K562 (cell line): ENCODE results near the gene METAP1D. TPM values are rescaled to one million over a fixed set of nuclear protein-coding genes. Genes with fewer than 3 reads are reported as not detected.

ENCODE experiments used
- BACH1 ChIP-seq: fragments of 200-800 bp; sonication (Bioruptor generic); IDR thresholded peaks from 2 replicates; pipeline ENCODE4 v1.6.1; 2016; ENCODE audit warnings: missing genetic modification characterization, missing compliant biosample characterization
- CREB1 ChIP-seq, 2 experiments: sonication (generic) in 1 of 2; formaldehyde crosslinking in 1 of 2; IDR thresholded peaks; 2 replicates each; pipeline versions ENCODE4 v1.6.1 to v1.8.0; 2012 to 2022; ENCODE audit warnings: inconsistent platforms in 1 of 2, mild to moderate bottlenecking in 1 of 2, missing genetic modification reagents in 1 of 2, moderate library complexity in 1 of 2
- SMARCC2 ChIP-seq: fragments of 450-650 bp; IDR thresholded peaks from 2 replicates; pipeline ENCODE4 v1.6.1; 2017; ENCODE audit warnings: antibody characterized with exemption, moderate library complexity, mild to moderate bottlenecking, low read depth
- polyA plus RNA-seq, 8 experiments: library from polyadenylated mRNA; depleted of rRNA in 4 of 8; stranded (reverse) in 5 of 8; unstranded in 3 of 8; fragments of >200 nt; fragmentation: Nextera tagmentation in 2 of 8; fragmentation: Illumina TruSeq in 1 of 8; extraction: Ambion mirVana in 2 of 8; extraction: Trizol in 1 of 8; gene quantifications; 2 replicates each; pipeline versions ENCODE4 v1.2.1 to v1.2.3, GENCODE V29; 2011 to 2014; ENCODE audit warnings: inconsistent platforms in 1 of 8, missing spikeins in 1 of 8
- total RNA-seq, 7 experiments: library from RNA; depleted of rRNA in 6 of 7; stranded (reverse); fragments of >200 nt in 6 of 7; fragmentation: Illumina TruSeq in 2 of 7; extraction: Trizol in 2 of 7; gene quantifications; 2 replicates each; pipeline versions ENCODE4 v1.2.1 to v1.2.3, GENCODE V29; 2011 to 2021; ENCODE audit warnings: low replicate concordance in 1 of 7
- TF ChIP-seq, protein P1 (sequence below): fragments of 250-450 bp; sonication (Bioruptor Pico); IDR thresholded peaks from 2 replicates; pipeline ENCODE4 v1.4.0; 2020; ENCODE audit warnings: mild to moderate bottlenecking, moderate library complexity

Gene METAP1D
- total and polyA plus RNA-seq, 9 of the 15 experiments (the other 6 are each of a cell fraction or from before 2014, with no cell fraction given), result 8.0 to 23.4 (median 15.7) TPM

GRCh38 chr2:172102391-172103359 lies 102.9 kb downstream of the METAP1D start, which contains the start of gene DLX2 (continued):
- TF ChIP-seq, protein P1, sequence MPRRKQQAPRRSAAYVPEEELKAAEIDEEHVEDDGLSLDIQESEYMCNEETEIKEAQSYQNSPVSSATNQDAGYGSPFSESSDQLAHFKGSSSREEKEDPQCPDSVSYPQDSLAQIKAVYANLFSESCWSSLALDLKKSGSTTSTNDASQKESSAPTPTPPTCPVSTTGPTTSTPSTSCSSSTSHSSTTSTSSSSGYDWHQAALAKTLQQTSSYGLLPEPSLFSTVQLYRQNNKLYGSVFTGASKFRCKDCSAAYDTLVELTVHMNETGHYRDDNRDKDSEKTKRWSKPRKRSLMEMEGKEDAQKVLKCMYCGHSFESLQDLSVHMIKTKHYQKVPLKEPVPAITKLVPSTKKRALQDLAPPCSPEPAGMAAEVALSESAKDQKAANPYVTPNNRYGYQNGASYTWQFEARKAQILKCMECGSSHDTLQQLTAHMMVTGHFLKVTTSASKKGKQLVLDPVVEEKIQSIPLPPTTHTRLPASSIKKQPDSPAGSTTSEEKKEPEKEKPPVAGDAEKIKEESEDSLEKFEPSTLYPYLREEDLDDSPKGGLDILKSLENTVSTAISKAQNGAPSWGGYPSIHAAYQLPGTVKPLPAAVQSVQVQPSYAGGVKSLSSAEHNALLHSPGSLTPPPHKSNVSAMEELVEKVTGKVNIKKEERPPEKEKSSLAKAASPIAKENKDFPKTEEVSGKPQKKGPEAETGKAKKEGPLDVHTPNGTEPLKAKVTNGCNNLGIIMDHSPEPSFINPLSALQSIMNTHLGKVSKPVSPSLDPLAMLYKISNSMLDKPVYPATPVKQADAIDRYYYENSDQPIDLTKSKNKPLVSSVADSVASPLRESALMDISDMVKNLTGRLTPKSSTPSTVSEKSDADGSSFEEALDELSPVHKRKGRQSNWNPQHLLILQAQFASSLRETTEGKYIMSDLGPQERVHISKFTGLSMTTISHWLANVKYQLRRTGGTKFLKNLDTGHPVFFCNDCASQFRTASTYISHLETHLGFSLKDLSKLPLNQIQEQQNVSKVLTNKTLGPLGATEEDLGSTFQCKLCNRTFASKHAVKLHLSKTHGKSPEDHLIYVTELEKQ (CRISPR knock-in tag), result no peak
- TF ChIP-seq BACH1 (no peak), SMARCC2 (no peak), CREB1 (IDR thresholded peaks at IDR 0.05) (peak; percentile 70), CREB1 (CRISPR knock-in tag; IDR thresholded peaks at IDR 0.05) (peak; percentile 65)
